ENCODE measurements around the gene HMGN3. TPM values are rescaled to one million over a fixed set of nuclear protein-coding genes. Genes with fewer than 3 reads are reported as not detected.

Gene HMGN3
- total and polyA plus RNA-seq, 3 donors from 2014 or later: 132 to 157 (median 134) TPM

DNA sequence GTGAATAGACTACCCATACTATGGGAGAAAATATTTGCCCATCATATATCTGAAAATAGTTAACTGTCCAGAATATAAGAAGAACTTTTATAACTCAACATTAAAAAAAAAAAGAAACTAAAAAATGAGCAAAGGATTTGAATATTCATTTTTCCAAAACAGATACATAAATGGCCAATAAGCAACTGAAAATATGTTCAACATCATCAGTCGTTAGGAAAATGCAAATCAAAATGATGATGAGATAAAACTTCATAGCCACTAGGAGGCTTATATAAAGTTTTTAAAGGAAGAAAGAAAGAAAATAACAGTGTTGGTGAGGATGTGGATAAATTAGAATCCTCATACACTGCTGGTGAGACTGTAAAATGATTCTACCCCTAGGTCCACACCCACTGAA, 32.6 kb upstream of the HMGN3 start:
- no peaks in the 10 kb centered on the region for H3K4me1 ChIP-seq
- no peaks in the 10 kb centered on the region for H3K36me3 ChIP-seq (ENCODE audit: low read depth, missing control alignments)
- H3K4me3 ChIP-seq: no peak overlapping the region
- no peaks in the 10 kb centered on the region for H3K9me3 ChIP-seq
- intact Hi-C loops (cut with DNase I; ENCODE audit: low total_unique reads): no loop called here
- no peak overlapping the region for H3K27ac ChIP-seq
- no peaks in the 10 kb centered on the region for H3K27me3 ChIP-seq
- DNase-seq: no peak
- 89 to 95% methylated on average over 1 of the region's 1 CpG for WGBS, 2 donors
- TF ChIP-seq, protein P1, sequence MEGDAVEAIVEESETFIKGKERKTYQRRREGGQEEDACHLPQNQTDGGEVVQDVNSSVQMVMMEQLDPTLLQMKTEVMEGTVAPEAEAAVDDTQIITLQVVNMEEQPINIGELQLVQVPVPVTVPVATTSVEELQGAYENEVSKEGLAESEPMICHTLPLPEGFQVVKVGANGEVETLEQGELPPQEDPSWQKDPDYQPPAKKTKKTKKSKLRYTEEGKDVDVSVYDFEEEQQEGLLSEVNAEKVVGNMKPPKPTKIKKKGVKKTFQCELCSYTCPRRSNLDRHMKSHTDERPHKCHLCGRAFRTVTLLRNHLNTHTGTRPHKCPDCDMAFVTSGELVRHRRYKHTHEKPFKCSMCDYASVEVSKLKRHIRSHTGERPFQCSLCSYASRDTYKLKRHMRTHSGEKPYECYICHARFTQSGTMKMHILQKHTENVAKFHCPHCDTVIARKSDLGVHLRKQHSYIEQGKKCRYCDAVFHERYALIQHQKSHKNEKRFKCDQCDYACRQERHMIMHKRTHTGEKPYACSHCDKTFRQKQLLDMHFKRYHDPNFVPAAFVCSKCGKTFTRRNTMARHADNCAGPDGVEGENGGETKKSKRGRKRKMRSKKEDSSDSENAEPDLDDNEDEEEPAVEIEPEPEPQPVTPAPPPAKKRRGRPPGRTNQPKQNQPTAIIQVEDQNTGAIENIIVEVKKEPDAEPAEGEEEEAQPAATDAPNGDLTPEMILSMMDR (IDR thresholded peaks at IDR 0.05): no peak
- TF ChIP-seq POLR2A (IDR thresholded peaks at IDR 0.05): no peak

DNA sequence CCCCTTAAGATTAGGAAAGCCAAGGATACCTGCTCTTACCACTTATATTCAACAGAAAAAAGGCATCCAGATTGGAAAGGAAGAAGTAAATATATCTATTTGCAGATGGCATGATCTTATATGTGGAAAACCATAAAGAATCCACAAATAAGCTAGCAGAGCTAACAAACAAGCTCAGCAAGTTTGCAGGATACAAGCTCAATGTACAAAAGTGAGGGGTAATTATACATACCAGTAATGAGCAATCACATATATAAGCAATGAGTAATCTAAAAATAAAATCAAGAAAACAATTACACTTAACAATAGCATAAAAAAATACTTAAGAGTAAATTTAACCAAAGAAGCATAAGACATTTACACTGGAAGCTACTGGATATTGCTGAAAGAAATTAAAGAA, 31.6 kb upstream of the HMGN3 start:
- Histone ChIP-seq H3K4me3 (no peak overlapping the region), H3K27ac (no peak overlapping the region), H3K4me1 (no peaks in the 10 kb centered on the region), H3K27me3 (no peaks in the 10 kb centered on the region), H3K9me3 (no peaks in the 10 kb centered on the region), H3K36me3 (ENCODE audit: low read depth, missing control alignments) (no peaks in the 10 kb centered on the region)
- intact Hi-C loops (cut with DNase I; ENCODE audit: low total_unique reads): no loop called here
- TF ChIP-seq, protein P1 (IDR thresholded peaks at IDR 0.05): no peak
- no peak for TF ChIP-seq POLR2A (IDR thresholded peaks at IDR 0.05)
- no peak for DNase-seq

DNA sequence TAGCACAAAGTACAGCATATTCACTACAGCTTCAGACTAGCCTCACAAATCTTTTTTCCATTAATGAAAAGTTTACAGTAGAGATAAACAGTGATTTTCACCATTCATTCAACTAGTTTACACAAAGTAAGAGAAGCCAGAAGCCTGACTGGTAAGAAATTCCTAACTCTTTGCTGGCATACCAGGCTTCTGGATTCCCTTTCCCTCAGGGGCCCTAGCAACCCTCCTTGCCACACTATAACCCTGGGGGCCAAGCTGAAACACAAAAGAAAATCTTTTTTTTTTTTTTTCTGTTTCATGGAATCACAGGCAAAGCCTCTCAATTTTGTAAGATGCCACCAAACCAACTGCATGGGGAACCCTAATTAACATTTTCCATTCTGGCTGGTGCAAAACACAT, 28.9 kb upstream of the HMGN3 start:
- H3K27me3 ChIP-seq: no peaks in the 10 kb centered on the region
- no peaks in the 10 kb centered on the region for H3K9me3 ChIP-seq
- DNase-seq: no peak
- H3K36me3 ChIP-seq (ENCODE audit: low read depth, missing control alignments): no peaks in the 10 kb centered on the region
- no peak overlapping the region for H3K4me3 ChIP-seq
- H3K27ac ChIP-seq: no peak overlapping the region
- H3K4me1 ChIP-seq: no peaks in the 10 kb centered on the region
- intact Hi-C loops (cut with DNase I; ENCODE audit: low total_unique reads): no loop called here
- TF ChIP-seq, protein P1 (IDR thresholded peaks at IDR 0.05): no peak
- TF ChIP-seq POLR2A (IDR thresholded peaks at IDR 0.05): no peak

DNA sequence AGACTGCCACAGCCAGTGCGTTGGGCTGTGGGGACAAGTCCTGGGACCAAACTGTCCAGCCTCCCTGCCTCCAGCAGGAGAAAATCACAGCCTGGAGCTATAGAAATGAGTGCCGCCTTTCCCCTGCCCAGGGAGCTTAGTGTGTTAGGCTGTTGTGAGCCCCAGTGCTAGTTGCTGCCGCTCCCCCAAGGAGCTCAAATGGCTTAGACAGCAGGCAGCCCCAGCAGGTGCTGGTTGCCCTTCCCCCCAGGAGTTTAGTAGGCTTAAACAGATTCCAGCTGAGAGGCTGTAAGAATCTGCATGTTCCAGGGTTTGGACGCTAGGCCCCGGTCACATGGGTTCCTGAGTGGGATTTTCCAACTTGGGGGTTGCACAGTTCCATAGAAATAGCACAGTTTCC, 27.2 kb upstream of the HMGN3 start:
- no peaks in the 10 kb centered on the region for H3K36me3 ChIP-seq (ENCODE audit: low read depth, missing control alignments)
- DNase-seq: no peak
- intact Hi-C loops (cut with DNase I; ENCODE audit: low total_unique reads): no loop called here
- no peak overlapping the region for H3K4me3 ChIP-seq
- H3K9me3 ChIP-seq: no peaks in the 10 kb centered on the region
- H3K4me1 ChIP-seq: no peaks in the 10 kb centered on the region
- H3K27ac ChIP-seq: no peak overlapping the region
- no peaks in the 10 kb centered on the region for H3K27me3 ChIP-seq
- TF ChIP-seq, protein P1 (IDR thresholded peaks at IDR 0.05): no peak
- TF ChIP-seq POLR2A (IDR thresholded peaks at IDR 0.05): no peak
- 72 to 75% methylated on average over 5 of the region's 5 CpGs for WGBS, 2 donors

DNA sequence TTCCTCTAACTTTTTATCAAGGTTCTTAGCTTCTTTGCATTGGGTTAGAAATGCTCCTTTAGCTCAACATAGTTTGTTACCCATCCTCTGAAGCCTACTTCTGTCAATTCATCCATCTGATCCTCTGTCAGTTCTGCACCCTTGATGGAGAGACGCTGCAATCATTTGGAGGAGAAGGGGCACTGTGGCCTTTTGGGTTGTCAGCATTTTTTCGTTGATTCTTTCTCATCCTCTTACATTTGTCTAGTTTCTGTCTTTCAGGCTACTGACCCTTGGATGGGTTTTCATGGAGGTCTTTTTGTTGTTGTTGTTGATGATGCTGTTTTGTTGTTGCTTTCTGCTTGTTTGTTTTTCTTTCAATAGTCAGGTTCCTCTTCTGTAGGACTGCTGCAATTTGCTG, 26.3 kb upstream of the HMGN3 start:
- no peaks in the 10 kb centered on the region for H3K4me1 ChIP-seq
- H3K27me3 ChIP-seq: no peaks in the 10 kb centered on the region
- intact Hi-C loops (cut with DNase I; ENCODE audit: low total_unique reads): no loop called here
- DNase-seq: no peak
- no peak overlapping the region for H3K4me3 ChIP-seq
- H3K27ac ChIP-seq: no peak overlapping the region
- TF ChIP-seq, protein P1 (IDR thresholded peaks at IDR 0.05): no peak
- TF ChIP-seq POLR2A (IDR thresholded peaks at IDR 0.05): no peak
- 94 to 97% methylated on average over 2 of the region's 2 CpGs for WGBS, 2 donors
- H3K36me3 ChIP-seq (ENCODE audit: low read depth, missing control alignments): no peaks in the 10 kb centered on the region
- no peaks in the 10 kb centered on the region for H3K9me3 ChIP-seq
